Activated naive CD4-positive, alpha-beta T cell treated with anti-CD3 and anti-CD28 coated beads, Interleukin-2, amount 50 U/mL, for 24 hours (primary cell): Measurements from ENCODE around the gene GLRX2.

ENCODE experiments used
- H3K27ac Mint-ChIP-seq: one replicate; pipeline ENCODE4 v1.8.0; 2021; ENCODE audit warnings: mild to moderate bottlenecking, mixed read lengths
- H3K27me3 Mint-ChIP-seq: one replicate; pipeline ENCODE4 v1.8.0; 2021; ENCODE audit warnings: mixed read lengths
- H3K36me3 Mint-ChIP-seq: one replicate; pipeline ENCODE4 v1.8.0; 2021; ENCODE audit warnings: mixed read lengths
- H3K4me1 Mint-ChIP-seq: one replicate; pipeline ENCODE4 v1.8.0; 2021; ENCODE audit warnings: mixed read lengths
- H3K4me3 Mint-ChIP-seq: one replicate; pipeline ENCODE4 v1.8.0; 2021; ENCODE audit warnings: mild to moderate bottlenecking, mixed read lengths
- H3K9me3 Mint-ChIP-seq: one replicate; pipeline ENCODE4 v1.8.0; 2021; ENCODE audit warnings: mixed read lengths

Gene GLRX2

GRCh38 chr1:193090865-193091264 lies 14.3 kb downstream of the GLRX2 start:
- H3K4me1 Mint-ChIP-seq, result no peaks in the 10 kb centered on the region
- H3K4me3 Mint-ChIP-seq, result no peak overlapping the region
- peak overlapping the region; percentile 12 for H3K27ac Mint-ChIP-seq
- no peaks in the 10 kb centered on the region for H3K36me3 Mint-ChIP-seq
- no peaks in the 10 kb centered on the region for H3K27me3 Mint-ChIP-seq
- no peaks in the 10 kb centered on the region for H3K9me3 Mint-ChIP-seq

- Mint-ChIP-seq H3K36me3 (peaks cover 8% of the 10 kb centered on the region), H3K9me3 (no peaks in the 10 kb centered on the region), H3K4me3 (no peak overlapping the region), H3K27ac (no peak overlapping the region), H3K4me1 (no peaks in the 10 kb centered on the region), H3K27me3 (no peaks in the 10 kb centered on the region)
Observed at GRCh38 chr1:193087893-193088292, 17.3 kb downstream of the GLRX2 start.

- H3K9me3 Mint-ChIP-seq, result no peaks in the 10 kb centered on the region
- H3K27ac Mint-ChIP-seq, result no peak overlapping the region
- no peaks in the 10 kb centered on the region for H3K27me3 Mint-ChIP-seq
- H3K36me3 Mint-ChIP-seq, result peaks cover 13% of the 10 kb centered on the region
- no peak overlapping the region for H3K4me3 Mint-ChIP-seq
- H3K4me1 Mint-ChIP-seq, result no peaks in the 10 kb centered on the region
Observed at GRCh38 chr1:193086342-193086741, 18.9 kb downstream of the GLRX2 start.

- Mint-ChIP-seq H3K4me3 (no peak overlapping the region), H3K27me3 (no peaks in the 10 kb centered on the region), H3K27ac (no peak overlapping the region), H3K4me1 (no peaks in the 10 kb centered on the region), H3K36me3 (peaks cover 16% of the 10 kb centered on the region), H3K9me3 (no peaks in the 10 kb centered on the region)
Observed at GRCh38 chr1:193085263-193085662, 20.0 kb downstream of the GLRX2 start.

- H3K4me1 Mint-ChIP-seq, result no peaks in the 10 kb centered on the region
- H3K36me3 Mint-ChIP-seq, result peaks cover 22% of the 10 kb centered on the region
Observed at GRCh38 chr1:193083365-193084088, 21.7 kb downstream of the GLRX2 start.

GRCh38 chr1:193079187-193079586 lies 26.0 kb downstream of the GLRX2 start:
- Mint-ChIP-seq H3K9me3 (no peaks in the 10 kb centered on the region), H3K27ac (no peak overlapping the region), H3K36me3 (peaks cover 30% of the 10 kb centered on the region), H3K4me3 (no peak overlapping the region), H3K27me3 (no peaks in the 10 kb centered on the region), H3K4me1 (peaks cover 5% of the 10 kb centered on the region)

More at GRCh38 chr1:193083365-193084088, 21.7 kb downstream of the GLRX2 start:
- no peak overlapping the region for H3K4me3 Mint-ChIP-seq
- H3K27me3 Mint-ChIP-seq, result no peaks in the 10 kb centered on the region
- no peak overlapping the region for H3K27ac Mint-ChIP-seq
- no peaks in the 10 kb centered on the region for H3K9me3 Mint-ChIP-seq

GRCh38 chr1:193077991-193078390 lies 27.2 kb downstream of the GLRX2 start:
- no peak overlapping the region for H3K27ac Mint-ChIP-seq
- H3K9me3 Mint-ChIP-seq, result no peaks in the 10 kb centered on the region
- no peak overlapping the region for H3K4me3 Mint-ChIP-seq
- H3K36me3 Mint-ChIP-seq, result peaks cover 30% of the 10 kb centered on the region
- no peaks in the 10 kb centered on the region for H3K27me3 Mint-ChIP-seq
- H3K4me1 Mint-ChIP-seq, result peaks cover 6% of the 10 kb centered on the region

GRCh38 chr1:193070942-193071341 lies 34.3 kb downstream of the GLRX2 start:
- H3K27ac Mint-ChIP-seq, result no peak overlapping the region
- H3K36me3 Mint-ChIP-seq, result peaks cover 2% of the 10 kb centered on the region
- H3K4me3 Mint-ChIP-seq, result no peak overlapping the region
- H3K4me1 Mint-ChIP-seq, result peaks cover 50% of the 10 kb centered on the region
- H3K9me3 Mint-ChIP-seq, result no peaks in the 10 kb centered on the region
- H3K27me3 Mint-ChIP-seq, result no peaks in the 10 kb centered on the region

GRCh38 chr1:193070386-193070753 lies 34.8 kb downstream of the GLRX2 start:
- Mint-ChIP-seq H3K4me1 (peaks cover 51% of the 10 kb centered on the region), H3K27ac (peak overlapping the region; percentile 37), H3K27me3 (no peaks in the 10 kb centered on the region), H3K4me3 (no peak overlapping the region), H3K36me3 (peaks cover 2% of the 10 kb centered on the region), H3K9me3 (no peaks in the 10 kb centered on the region)

- H3K36me3 Mint-ChIP-seq, result peaks cover 2% of the 10 kb centered on the region
- no peak overlapping the region for H3K4me3 Mint-ChIP-seq
- H3K9me3 Mint-ChIP-seq, result no peaks in the 10 kb centered on the region
- H3K4me1 Mint-ChIP-seq, result peaks cover 56% of the 10 kb centered on the region
- no peaks in the 10 kb centered on the region for H3K27me3 Mint-ChIP-seq
- H3K27ac Mint-ChIP-seq, result peak overlapping the region; percentile 37
Observed at GRCh38 chr1:193069748-193070385, 35.3 kb downstream of the GLRX2 start.

GRCh38 chr1:193068013-193068412 lies 37.2 kb downstream of the GLRX2 start:
- no peaks in the 10 kb centered on the region for H3K9me3 Mint-ChIP-seq
- peak overlapping the region; percentile 20 for H3K27ac Mint-ChIP-seq
- H3K4me3 Mint-ChIP-seq, result no peak overlapping the region
- peaks cover 1% of the 10 kb centered on the region for H3K36me3 Mint-ChIP-seq
- no peaks in the 10 kb centered on the region for H3K27me3 Mint-ChIP-seq
- peaks cover 72% of the 10 kb centered on the region for H3K4me1 Mint-ChIP-seq

- H3K36me3 Mint-ChIP-seq, result no peaks in the 10 kb centered on the region
- no peaks in the 10 kb centered on the region for H3K9me3 Mint-ChIP-seq
- H3K27me3 Mint-ChIP-seq, result no peaks in the 10 kb centered on the region
- H3K4me3 Mint-ChIP-seq, result no peak overlapping the region
- peak overlapping the region; percentile 86 for H3K27ac Mint-ChIP-seq
- peaks cover 72% of the 10 kb centered on the region for H3K4me1 Mint-ChIP-seq
Observed at GRCh38 chr1:193066606-193067005, 38.6 kb downstream of the GLRX2 start.

GRCh38 chr1:193065954-193066353 lies 39.3 kb downstream of the GLRX2 start:
- no peak overlapping the region for H3K4me3 Mint-ChIP-seq
- no peaks in the 10 kb centered on the region for H3K9me3 Mint-ChIP-seq
- H3K36me3 Mint-ChIP-seq, result no peaks in the 10 kb centered on the region
- H3K4me1 Mint-ChIP-seq, result peaks cover 78% of the 10 kb centered on the region
- peak overlapping the region; percentile 10 for H3K27ac Mint-ChIP-seq
- H3K27me3 Mint-ChIP-seq, result no peaks in the 10 kb centered on the region

- Mint-ChIP-seq H3K4me3 (peak overlapping the region; percentile 37), H3K27me3 (no peaks in the 10 kb centered on the region), H3K36me3 (peaks cover 5% of the 10 kb centered on the region), H3K4me1 (peaks cover 77% of the 10 kb centered on the region), H3K9me3 (no peaks in the 10 kb centered on the region), H3K27ac (peak overlapping the region; percentile 80)
Observed at GRCh38 chr1:193062698-193063463, 42.3 kb downstream of the GLRX2 start.

GRCh38 chr1:193060938-193061337 lies 44.3 kb downstream of the GLRX2 start:
- peak overlapping the region; percentile 86 for H3K27ac Mint-ChIP-seq
- H3K36me3 Mint-ChIP-seq, result peaks cover 11% of the 10 kb centered on the region
- H3K9me3 Mint-ChIP-seq, result no peaks in the 10 kb centered on the region
- H3K27me3 Mint-ChIP-seq, result no peaks in the 10 kb centered on the region
- H3K4me1 Mint-ChIP-seq, result peaks cover 78% of the 10 kb centered on the region
- peak overlapping the region; percentile 99 for H3K4me3 Mint-ChIP-seq

GRCh38 chr1:193060406-193060805 lies 44.8 kb downstream of the GLRX2 start:
- peak overlapping the region; percentile 99 for H3K4me3 Mint-ChIP-seq
- H3K27ac Mint-ChIP-seq, result peak overlapping the region; percentile 86
- H3K27me3 Mint-ChIP-seq, result no peaks in the 10 kb centered on the region
- peaks cover 11% of the 10 kb centered on the region for H3K36me3 Mint-ChIP-seq
- no peaks in the 10 kb centered on the region for H3K9me3 Mint-ChIP-seq
- H3K4me1 Mint-ChIP-seq, result peaks cover 72% of the 10 kb centered on the region
